NCI-H1930 (cell line): Measurements from ENCODE around the gene PRPSAP2.
A peak's percentile ranks its signal among the peaks of the same experiment; 100 is the strongest.
"Not testable (repeated sequence)": the region's sequence is repeated elsewhere in the genome, so short reads cannot be mapped to it uniquely, and the experiment has no call there.

ENCODE experiments used
- DNase-seq, 2 experiments: peaks; one replicate each; lab custom pipeline; 2025; lab: John Stamatoyannopoulos, UW

The PRPSAP2 gene

DNA sequence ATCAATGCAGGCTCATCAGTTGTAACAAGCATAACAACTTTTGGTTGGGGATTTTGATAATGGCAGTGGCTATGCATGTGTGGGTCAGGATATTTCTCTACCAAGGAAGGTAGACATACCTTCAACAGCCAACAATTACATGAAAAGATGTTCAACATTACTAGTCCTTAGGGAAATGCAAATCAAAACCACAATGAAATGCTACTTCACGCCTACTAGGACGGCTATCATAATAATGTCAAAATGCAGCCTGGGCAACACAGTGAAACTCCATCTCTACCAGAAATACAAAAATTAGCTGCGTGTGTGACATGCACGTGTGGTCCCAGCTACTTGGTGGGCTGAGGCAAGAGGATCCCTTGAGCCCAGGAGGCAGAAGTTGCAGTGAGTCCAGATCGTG lies 86.7 kb downstream of the PRPSAP2 start:
- DNase-seq = no peak

DNA sequence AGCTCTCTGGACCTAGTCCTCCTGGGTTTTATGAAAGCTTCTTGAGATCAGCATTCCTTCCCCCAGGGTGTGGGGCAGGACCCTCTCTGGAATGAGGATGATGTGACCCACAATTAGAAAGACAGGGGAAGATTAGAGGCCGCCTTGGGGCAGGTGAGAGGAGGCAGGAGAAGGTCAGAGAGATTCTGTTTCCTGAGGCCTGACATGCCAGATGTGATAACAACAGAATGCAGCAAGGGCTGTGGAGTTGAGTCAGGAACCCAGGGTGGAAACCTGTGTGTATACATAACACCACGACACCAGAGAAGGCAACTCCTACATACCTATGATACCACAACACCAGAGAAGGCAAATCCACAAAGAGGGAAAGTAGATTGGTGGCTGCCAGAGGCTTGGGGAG lies 88.6 kb downstream of the PRPSAP2 start:
- no peak for DNase-seq

DNA sequence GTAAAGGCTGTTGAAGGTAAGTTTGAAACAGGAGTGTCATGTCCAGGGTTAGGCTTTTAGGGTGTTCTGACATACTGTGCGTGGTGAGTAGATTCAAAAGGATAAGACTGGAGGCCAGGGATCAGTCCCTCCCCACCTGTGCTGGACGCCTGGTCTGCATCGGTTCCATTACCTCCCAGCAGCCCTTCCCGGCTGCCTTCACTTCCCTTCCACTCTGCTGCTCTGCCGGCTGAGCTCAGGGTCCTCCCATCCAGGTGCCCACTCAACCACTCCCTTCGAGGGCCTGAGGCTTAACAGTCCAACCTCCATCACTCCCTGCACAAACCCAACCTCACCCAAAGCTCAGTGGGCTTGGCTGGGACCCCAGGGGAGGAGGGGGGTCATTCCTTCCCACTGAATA lies 89.9 kb downstream of the PRPSAP2 start:
- no peak for DNase-seq

DNA sequence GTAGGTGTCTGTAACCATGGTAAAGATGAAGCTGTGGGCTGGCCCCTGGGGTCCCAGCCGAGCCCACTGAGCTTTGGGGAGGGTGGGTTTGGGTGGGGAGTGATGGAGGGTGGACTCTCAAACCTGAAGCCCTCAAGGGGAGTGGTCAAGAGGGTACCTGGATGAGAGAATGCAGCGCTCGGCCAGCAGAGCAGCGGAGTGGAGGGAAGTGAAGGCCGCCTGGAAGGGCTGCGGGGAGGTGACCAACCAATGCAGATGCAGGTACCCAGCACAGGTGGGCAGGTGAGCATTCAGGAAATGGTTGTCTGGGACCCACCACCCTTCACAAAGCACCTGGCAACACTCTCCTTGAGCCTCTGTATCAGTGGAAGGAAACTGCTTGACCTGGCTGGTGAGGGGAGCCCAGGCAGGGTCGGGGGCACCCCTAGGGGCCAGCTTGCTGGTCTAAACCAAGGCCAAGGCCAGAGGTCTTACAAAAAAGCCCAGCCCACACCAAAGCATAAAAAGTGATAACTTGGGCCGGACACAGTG lies 90.6 kb downstream of the PRPSAP2 start:
- no peak for DNase-seq

- no peak for DNase-seq
Observed at GRCh38 chr17:18949566-18949965, 91.6 kb downstream of the PRPSAP2 start.

GRCh38 chr17:18950346-18950745 lies 92.4 kb downstream of the PRPSAP2 start:
- DNase-seq = no peak

DNA sequence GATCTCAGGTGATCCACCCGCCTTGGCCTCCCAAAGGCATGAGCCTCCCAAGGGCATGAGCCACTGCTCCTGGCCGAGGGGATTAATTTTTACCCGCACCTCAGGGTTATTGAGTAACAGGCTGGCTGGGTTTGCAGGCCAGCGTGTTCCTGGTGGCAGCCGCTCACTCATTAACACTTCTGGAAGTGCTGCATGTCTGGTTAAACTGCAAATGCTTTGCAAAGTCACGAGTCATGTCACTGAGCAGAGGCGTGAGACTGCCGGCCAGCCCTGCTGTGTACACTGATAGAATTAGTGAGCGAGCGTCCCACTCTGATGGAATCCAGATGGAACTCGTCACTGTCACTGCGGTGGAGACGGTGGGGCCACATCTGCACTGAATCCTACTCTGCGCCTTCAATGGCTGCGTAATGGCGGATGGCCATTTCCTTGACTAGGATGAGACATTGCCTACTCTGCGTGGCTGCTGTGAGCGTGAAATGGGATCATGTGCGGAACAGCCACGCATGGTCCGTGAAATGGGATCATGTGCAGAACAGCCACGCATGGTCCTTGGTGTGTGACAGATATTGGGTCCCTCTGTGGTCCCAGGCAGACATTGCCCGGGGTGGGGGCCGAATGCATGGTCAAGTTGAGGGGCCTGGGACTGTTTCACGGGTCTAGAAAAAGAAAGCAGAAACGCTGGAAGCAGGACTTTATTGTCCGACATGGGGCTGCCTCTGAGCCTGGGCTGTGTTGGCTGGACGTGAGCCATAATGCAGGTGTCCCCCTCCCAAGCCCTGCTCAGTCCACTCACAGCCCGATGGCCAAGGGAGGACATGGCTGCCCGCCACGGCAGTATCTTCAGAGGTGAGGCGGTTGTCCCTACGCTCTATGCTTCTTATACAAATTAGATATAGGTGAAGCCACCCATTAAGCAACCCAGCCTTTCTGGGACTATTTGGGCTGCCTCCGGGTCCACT lies 93.3 kb downstream of the PRPSAP2 start:
- no peak for DNase-seq

DNA sequence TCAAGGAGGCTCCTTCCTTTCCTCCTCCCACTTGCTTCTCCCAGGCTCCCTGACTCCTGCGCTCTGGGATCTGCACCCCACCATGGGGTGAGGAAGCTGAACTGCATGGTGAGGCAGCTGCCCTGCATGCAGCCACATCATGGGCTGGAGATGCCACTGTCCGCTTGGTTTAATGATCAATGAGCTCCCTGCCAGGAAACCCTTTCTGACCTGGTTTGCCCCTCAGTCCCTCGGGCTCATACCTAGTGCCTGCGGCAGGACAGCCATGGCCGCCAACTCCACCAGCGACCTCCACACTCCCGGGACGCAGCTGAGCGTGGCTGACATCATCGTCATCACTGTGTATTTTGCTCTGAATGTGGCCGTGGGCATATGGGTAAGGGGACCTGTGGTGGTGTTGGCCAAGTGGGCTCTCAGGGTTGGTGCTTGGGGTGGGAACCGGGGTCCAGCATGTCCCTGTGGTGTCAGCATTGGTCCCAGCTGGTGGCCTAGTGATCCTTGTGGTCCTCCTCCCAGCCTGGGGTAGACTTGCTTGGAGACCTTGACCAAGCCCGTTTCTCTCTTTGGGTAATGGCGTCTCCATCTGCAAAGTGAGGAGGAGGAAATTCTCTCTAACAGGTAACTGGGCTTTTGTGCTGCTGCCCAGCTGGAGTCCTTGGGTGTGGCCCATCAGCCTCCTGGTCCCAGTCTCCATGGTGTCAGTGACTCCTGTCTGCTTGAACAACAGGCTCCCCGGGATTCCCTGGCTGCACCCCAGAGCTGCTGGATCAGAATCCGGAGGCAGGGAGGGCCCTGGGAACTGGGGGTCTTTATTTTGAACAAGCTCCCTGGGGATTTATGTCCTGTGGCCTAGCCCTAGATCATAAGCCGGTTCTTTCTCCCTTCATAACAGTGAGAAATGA lies 94.3 kb downstream of the PRPSAP2 start, which contains the start of gene SLC5A10:
Gene SLC5A10 (plus strand): TSS at position 225 of the 902 bp plus-strand sequence. CDS start 41 bp downstream, at position 266.
- no peak for DNase-seq

- DNase-seq = no peak
Observed at GRCh38 chr17:18953231-18953728, 95.3 kb downstream of the PRPSAP2 start.

- no peak for DNase-seq
Observed at GRCh38 chr17:18954321-18954720, 96.4 kb downstream of the PRPSAP2 start.

GRCh38 chr17:18955009-18955408 lies 97.1 kb downstream of the PRPSAP2 start:
- DNase-seq = no peak

GRCh38 chr17:18956021-18956420 lies 98.1 kb downstream of the PRPSAP2 start:
- DNase-seq = not testable (repeated sequence)

GRCh38 chr17:18956581-18956980 lies 98.7 kb downstream of the PRPSAP2 start:
- DNase-seq = no peak

- no peak for DNase-seq
Observed at GRCh38 chr17:18957831-18958230, 99.9 kb downstream of the PRPSAP2 start.

- no peak for DNase-seq
Observed at GRCh38 chr17:18958611-18959010, 100.7 kb downstream of the PRPSAP2 start.

DNA sequence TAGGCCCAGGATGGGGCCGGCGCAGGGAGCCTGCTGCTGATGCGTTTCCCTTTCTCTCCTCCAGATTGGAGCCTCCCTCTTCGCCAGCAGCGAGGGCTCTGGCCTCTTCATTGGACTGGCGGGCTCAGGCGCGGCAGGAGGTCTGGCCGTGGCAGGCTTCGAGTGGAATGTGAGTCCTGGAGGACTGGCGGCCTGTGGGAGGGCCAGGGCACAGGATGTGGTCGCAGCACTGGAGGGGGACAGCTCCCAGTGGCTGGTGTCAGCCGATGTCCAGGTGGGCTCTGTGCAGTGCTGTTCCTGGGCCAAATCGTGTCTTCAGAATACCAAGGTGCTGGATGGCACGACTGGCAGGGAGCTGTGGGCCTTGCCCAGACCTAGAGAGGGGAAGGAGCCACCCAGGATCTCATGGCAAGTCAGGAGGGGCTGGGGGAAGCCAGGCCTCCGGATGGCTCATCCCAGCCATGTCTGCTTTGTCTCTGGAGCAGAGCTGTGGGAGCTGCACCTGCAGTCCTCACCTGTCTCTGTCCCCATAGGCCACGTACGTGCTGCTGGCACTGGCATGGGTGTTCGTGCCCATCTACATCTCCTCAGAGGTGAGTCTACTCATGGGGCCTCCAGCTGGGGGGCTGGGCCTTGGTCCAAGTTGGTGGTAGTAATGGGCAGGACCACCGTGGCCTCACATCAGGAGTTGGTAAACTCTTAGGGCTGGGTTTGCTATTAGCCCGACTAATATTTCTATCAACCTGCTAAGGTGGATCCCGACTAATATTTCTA lies 101.3 kb downstream of the PRPSAP2 start:
- no peak for DNase-seq

GRCh38 chr17:18959845-18960240 lies 101.9 kb downstream of the PRPSAP2 start:
- DNase-seq = no peak

DNA sequence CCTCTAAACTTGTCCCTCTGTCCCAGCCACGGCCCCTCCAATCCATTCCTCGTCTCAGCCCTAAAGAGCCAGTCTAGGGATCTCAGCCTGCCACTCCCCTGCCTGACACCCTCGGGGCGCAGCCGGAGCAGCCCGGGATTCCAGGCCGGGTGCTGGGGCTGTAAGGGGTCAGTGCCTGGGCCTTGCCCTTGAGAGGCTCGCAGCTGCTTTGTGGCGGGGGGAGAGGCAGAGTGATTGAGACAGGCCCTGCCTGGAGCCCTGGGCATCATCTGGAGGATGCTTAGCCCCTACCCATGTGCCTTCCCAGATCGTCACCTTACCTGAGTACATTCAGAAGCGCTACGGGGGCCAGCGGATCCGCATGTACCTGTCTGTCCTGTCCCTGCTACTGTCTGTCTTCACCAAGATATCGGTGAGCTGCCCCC lies 102.3 kb downstream of the PRPSAP2 start:
- DNase-seq = no peak

DNA sequence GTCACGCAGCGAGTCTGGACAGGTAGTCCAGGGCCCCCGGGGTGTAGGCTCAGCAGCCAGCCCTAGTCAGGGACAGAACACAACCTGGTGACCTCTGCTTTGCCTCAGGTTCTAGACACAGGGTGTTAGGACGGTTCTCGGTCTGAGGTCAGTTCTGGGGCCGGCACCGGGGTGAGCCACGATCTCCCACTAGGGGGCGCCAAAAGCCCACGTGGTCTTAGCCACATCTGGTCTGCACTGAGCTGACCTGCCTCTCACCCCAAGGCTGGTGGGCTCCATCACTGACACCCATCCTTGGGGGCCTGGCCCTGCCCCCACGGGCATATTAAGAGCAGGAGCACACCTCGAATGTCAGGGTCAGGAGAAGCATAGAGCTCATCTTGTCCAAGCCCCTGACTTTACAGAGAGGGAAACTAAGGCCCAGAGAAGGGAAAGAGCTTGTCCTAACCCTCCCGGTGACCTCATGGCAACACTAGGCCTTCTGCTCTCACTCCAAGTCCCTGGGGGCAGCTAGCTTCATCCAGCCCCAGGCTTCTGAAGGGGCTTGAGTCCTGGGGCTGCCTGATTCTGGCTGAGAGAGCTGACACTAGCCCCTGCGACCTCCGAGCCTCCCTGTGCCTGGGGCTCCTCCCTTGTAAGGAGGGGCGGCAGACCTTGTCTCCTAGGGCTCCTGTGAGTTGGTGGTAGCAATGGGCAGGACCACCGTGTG lies 103.0 kb downstream of the PRPSAP2 start:
- peak; percentile 27 to 68 for DNase-seq

DNA sequence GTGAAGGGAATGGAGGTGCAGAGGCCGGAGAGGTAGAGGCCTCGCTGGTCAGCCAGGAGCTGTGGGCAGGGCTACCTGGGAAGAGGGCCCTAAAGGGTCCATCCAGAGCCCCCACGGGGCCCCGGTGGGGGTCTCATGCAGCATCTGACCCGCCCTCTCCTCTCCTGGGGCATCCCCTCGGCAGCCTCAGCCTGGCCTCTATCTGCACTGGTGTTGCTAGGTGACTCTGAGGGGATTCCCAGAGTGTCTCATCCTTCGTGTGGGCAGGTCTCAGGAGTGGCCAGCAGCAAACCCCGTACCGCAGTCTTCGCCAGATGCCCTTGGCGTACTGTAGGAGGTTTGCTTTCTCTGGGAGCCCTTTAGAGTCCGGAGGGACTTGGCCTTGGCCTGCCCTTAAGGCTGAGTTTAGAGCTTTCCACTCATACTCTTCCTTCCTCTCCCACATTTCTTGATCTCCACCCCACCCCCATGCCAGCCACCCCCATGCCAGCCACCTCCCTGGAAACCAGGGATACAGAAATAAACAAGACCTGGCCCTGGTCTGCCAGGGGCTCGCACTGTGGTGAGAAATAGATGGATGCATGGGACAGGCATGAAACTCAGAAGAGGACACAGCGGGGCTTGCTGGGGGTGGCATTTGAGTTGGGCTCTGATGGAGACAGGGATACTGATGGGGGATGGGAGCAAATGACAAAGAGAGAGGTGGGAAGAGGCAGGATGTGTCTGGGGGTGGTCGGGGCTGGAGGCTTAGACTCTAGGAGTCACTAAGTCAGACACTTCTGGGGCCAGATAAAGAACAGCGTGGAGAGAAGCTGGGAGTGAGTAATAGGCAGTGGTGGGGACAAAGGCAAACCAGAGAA lies 103.9 kb downstream of the PRPSAP2 start:
- DNase-seq = no peak
